ENCODE measurements around the gene DNAJC4. TPM values are rescaled to one million over a fixed set of nuclear protein-coding genes. Genes with fewer than 3 reads are reported as not detected.

DNAJC4 gene
- total and polyA plus RNA-seq, 2 of the 8 experiments (the other 6 are each of a cell fraction or from before 2014, with no cell fraction given) = 14.6 to 31.0 TPM

- Histone ChIP-seq H3K27ac (ENCODE audit: low read depth, low read length) (no peak overlapping the region), H3K4ac (replicated peaks; ENCODE audit: insufficient read length, low read depth, low read length) (no peak overlapping the region), H3K27me3 (replicated peaks in 1 of 4; ENCODE audit: control insufficient read depth in 3 of 4, extremely low read depth in 1 of 4, insufficient read depth in 3 of 4, low read length in 3 of 4) (no peaks in the 10 kb centered on the region), H3K4me1 (replicated peaks in 1 of 4; ENCODE audit: control insufficient read depth in 3 of 4, insufficient read depth in 4 of 4, low read length in 3 of 4) (peaks cover 0 to 18% (median 12%) of the 10 kb centered on the region in 4 experiments; a peak in 6 of 7 replicates), H4K20me1 (replicated peaks in 1 of 2; ENCODE audit: control insufficient read depth in 1 of 2, insufficient read depth in 2 of 2, low read length in 2 of 2) (peaks cover 2 to 13% of the 10 kb centered on the region in 2 experiments), H3K4me3 (ENCODE audit: extremely low read depth in 1 of 4, insufficient read depth in 2 of 4, low read depth in 3 of 4, low read length in 4 of 4) (no peak overlapping the region), H4K8ac (ENCODE audit: extremely low read depth, insufficient read depth, low read length) (no peak overlapping the region), H2BK20ac (ENCODE audit: low read length) (no peak overlapping the region), H4K5ac (ENCODE audit: insufficient read length, low read depth, low read length) (no peak overlapping the region), H2BK120ac (replicated peaks; ENCODE audit: low read depth, low read length) (no peak overlapping the region), H3K14ac (ENCODE audit: insufficient read length) (no peak overlapping the region), H3K4me2 (ENCODE audit: insufficient read depth in 1 of 2, low read depth in 2 of 2, low read length in 2 of 2) (no peak overlapping the region), H3K23ac (ENCODE audit: insufficient read length) (no peak overlapping the region), H2BK5ac (ENCODE audit: low read depth, low read length) (no peak overlapping the region), H3K23me2 (ENCODE audit: low read depth, low read length) (peaks cover 10% of the 10 kb centered on the region; the same call in 1 of the 2 replicates), H3K9me3 (ENCODE audit: insufficient read depth in 2 of 2, low read depth in 1 of 2, low read length in 1 of 2) (no peaks in the 10 kb centered on the region), H3K36me3 (ENCODE audit: control insufficient read depth in 2 of 4, insufficient read depth in 4 of 4, low read length in 3 of 4) (peaks cover 0 to 9% (median 5%) of the 10 kb centered on the region in 4 experiments; a peak in 4 of 8 replicates), H2BK12ac (ENCODE audit: low read depth, low read length) (no peak overlapping the region), H2BK15ac (ENCODE audit: low read length) (no peak overlapping the region), H3K79me1 (ENCODE audit: low read depth, low read length) (no peaks in the 10 kb centered on the region), H4K91ac (replicated peaks; ENCODE audit: insufficient read length, low read length) (no peak overlapping the region), H3K56ac (replicated peaks; ENCODE audit: insufficient read length, low read depth, low read length) (no peak overlapping the region), H3K9ac (replicated peaks in 1 of 4; ENCODE audit: extremely low read depth in 1 of 4, low read depth in 3 of 4, low read length in 3 of 4) (no peak overlapping the region), H2AFZ (ENCODE audit: low read length) (no peak overlapping the region), H2AK5ac (ENCODE audit: low read depth, low read length) (no peak overlapping the region), H3K18ac (ENCODE audit: extremely low read depth, low read length) (no peak overlapping the region), H3K79me2 (ENCODE audit: control insufficient read depth in 1 of 2, insufficient read depth in 2 of 2, low read length in 2 of 2) (no peaks in the 10 kb centered on the region)
- no peak for TF ChIP-seq ZNF274 (IDR thresholded peaks at IDR 0.05; ENCODE audit: borderline replicate concordance, extremely low read depth, low read length)
- TF ChIP-seq POLR2AphosphoS5 (IDR thresholded peaks at IDR 0.05; ENCODE audit: low read depth, low read length) = no peak
- TF ChIP-seq POU5F1 (IDR thresholded peaks at IDR 0.05; ENCODE audit: low read depth, low read length) = no peak
- TF ChIP-seq POLR2A (IDR thresholded peaks at IDR 0.05; ENCODE audit: control extremely low read depth in 1 of 2, low read depth in 2 of 2, low read length in 2 of 2) = 0 out of 3 replicates have a peak, but pooled peaks of 1 of the 2 experiments have one; percentile 50
- 93% methylated on average over 9 of the region's 9 CpGs; no CpG with 5 or more reads in 1 of the 2 experiments for WGBS, 2 experiments (ENCODE audit: extremely low coverage in 1 of 2, insufficient coverage in 1 of 2, insufficient read length in 1 of 2, insufficient replicate concordance in 2 of 2, low coverage in 1 of 2, low lambda C conversion rate in 2 of 2, missing lambda C conversion rate in 1 of 2)
- FAIRE-seq (no peak), DNase-seq (ENCODE audit: low read depth in 1 of 2, low spot score in 2 of 2) (no peak)
- CTCF ChIA-PET (ENCODE audit: partially characterized antibody) = interaction anchor here (1.2 to 6.5 kb wide), 6 partner anchors 9 to 434 kb away, joined by 3 to 64 read pairs (median 6); partner anchors contain the start of genes FERMT3 and PLCB3
- POLR2A ChIA-PET (ENCODE audit: partially characterized antibody) = interaction anchor here (2.1 to 14.1 kb wide), 4 partner anchors 12 to 45 kb away, joined by 6 to 253 read pairs (median 37); partner anchors contain the start of genes FERMT3, FKBP2, PPP1R14B and VEGFB
Measured at GRCh38 chr11:64222651-64223000, 7.7 kb upstream of the DNAJC4 start.

All from H1 (cell line).